ENCODE measurements around the gene USP10. TPM values are rescaled to one million over a fixed set of nuclear protein-coding genes. Genes with fewer than 3 reads are reported as not detected.
"Not testable (repeated sequence)": the region's sequence is repeated elsewhere in the genome, so short reads cannot be mapped to it uniquely, and the experiment has no call there.

The USP10 gene
- total RNA-seq, 1 experiment from 2014 or later, result 41.1 TPM

GRCh38 chr16:84737192-84738011 is 37.6 kb downstream of the USP10 start:
- DNase-seq (ENCODE audit: low read depth, low spot score), result no peak
- in situ Hi-C loops (cut with HindIII; ENCODE audit: low pct_unique_long_range_greater_than_20kb, low sequenced_read_pairs), result no loop called here

DNA sequence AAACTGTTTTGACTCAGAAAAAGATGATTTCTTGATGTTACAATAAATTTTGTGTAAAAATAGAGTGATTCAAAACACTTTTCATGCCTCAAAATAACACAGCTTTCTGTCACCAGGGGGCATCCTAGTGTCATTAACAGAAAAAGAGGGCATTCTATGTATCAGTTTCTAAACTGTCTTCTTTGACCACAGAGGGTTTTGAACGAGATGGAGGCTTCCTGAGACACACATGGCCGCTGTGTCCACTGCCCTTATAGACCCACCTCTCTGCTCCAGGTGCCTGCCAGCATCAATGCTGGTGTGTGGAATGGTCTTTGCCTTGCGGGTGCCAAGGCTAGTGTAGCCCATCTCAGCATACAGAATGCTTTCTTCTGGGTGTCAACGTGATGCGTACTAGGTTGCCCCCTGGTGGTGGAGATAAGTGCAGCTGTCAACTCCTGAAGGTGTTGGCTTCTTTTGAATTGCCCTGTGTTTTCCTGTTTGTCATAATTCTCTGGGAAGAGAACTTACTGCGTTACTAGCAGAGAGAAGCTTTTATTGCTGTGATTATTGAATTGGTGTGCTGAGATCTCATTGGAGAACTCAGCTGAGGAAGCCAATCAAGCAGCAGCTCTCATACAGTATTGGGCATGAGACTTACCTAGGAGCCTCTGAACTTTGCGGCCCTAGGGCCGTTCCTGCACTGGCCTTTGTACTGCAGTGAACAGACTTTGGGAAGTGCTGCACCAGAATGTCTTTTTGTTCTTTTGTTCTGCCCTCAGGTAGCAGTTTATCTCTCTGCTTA is 38.6 kb downstream of the USP10 start:
- in situ Hi-C loops (cut with HindIII; ENCODE audit: low pct_unique_long_range_greater_than_20kb, low sequenced_read_pairs), result no loop called here
- peak; percentile 92 for DNase-seq (ENCODE audit: low read depth, low spot score)

- in situ Hi-C loops (cut with HindIII; ENCODE audit: low pct_unique_long_range_greater_than_20kb, low sequenced_read_pairs), result no loop called here
- no peak for DNase-seq (ENCODE audit: low read depth, low spot score)
Measured at GRCh38 chr16:84739349-84740124, 39.7 kb downstream of the USP10 start.

DNA sequence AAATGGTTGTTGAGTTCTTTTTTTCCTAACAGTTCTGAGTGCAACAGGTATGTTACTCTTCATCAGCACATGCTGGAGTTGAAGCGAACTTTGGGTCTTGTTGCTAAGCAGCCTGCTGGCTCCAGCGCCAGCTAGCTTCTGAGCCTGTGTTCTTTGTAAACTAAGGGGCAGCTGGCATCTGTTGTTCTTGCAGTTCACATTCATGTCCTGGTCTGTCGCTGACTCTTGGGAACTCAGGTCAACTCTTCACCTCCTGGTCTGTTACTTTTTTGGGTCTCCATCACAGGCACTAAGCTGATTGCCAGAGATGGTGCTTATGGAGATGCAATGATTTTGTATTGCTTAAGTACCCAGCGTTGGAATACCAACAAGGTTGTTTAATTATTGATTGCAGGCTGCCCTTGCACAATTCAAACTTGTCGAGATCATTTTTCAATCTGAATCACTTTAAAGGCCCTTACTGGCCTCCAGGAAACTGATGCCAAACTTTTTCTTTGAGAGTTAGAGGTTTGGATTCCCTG is 40.9 kb downstream of the USP10 start:
- DNase-seq (ENCODE audit: low read depth, low spot score), result no peak
- in situ Hi-C loops (cut with HindIII; ENCODE audit: low pct_unique_long_range_greater_than_20kb, low sequenced_read_pairs), result no loop called here

- peak; percentile 32 for DNase-seq (ENCODE audit: low read depth, low spot score)
- in situ Hi-C loops (cut with HindIII; ENCODE audit: low pct_unique_long_range_greater_than_20kb, low sequenced_read_pairs), result no loop called here
Measured at GRCh38 chr16:84741340-84741830, 41.6 kb downstream of the USP10 start.

DNA sequence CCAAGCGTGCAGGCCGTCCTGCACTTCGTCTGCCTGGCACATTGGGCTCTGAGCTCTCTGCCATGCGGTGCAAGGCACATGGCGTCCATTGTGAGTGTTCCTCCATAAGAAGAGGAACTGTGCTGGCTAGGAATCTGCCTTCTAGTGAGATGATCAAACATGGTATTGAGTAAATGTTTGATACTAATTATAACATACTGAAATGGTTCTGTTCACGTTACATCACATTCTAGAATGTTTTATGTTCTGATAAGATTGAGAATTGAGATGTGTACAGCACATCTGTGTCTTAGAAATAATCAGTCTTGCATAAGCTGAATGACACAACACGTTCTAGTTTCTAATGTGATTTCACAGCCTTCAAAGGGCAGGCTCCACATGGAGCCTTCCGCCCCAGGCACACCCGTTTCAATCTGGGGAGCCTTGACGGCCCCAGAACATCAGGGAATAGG is 42.9 kb downstream of the USP10 start:
- in situ Hi-C loops (cut with HindIII; ENCODE audit: low pct_unique_long_range_greater_than_20kb, low sequenced_read_pairs), result no loop called here
- DNase-seq (ENCODE audit: low read depth, low spot score), result no peak

- in situ Hi-C loops (cut with HindIII; ENCODE audit: low pct_unique_long_range_greater_than_20kb, low sequenced_read_pairs), result no loop called here
- DNase-seq (ENCODE audit: low read depth, low spot score), result no peak
Measured at GRCh38 chr16:84746231-84746630, 46.4 kb downstream of the USP10 start.

DNA sequence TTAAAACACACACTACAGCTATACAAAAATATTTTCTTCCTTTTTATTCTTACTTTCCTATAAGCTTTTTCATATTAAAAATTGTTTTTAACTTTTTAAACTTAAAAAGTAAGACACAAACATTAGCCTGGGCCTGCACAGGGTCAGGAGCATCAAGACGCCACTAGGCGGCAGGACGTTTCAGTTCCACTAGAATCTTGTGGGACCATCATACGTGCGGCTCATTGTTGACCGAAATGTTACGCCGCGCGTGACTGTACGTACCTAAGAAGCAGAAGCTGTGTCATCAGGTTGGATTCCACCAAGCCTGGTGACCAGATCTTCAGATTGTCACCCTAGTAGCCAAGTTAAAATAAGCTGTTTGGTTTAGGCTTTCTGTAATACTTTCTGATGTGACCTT is 47.1 kb downstream of the USP10 start:
- DNase-seq (ENCODE audit: low read depth, low spot score), result peak; percentile 74
- in situ Hi-C loops (cut with HindIII; ENCODE audit: low pct_unique_long_range_greater_than_20kb, low sequenced_read_pairs), result no loop called here

DNA sequence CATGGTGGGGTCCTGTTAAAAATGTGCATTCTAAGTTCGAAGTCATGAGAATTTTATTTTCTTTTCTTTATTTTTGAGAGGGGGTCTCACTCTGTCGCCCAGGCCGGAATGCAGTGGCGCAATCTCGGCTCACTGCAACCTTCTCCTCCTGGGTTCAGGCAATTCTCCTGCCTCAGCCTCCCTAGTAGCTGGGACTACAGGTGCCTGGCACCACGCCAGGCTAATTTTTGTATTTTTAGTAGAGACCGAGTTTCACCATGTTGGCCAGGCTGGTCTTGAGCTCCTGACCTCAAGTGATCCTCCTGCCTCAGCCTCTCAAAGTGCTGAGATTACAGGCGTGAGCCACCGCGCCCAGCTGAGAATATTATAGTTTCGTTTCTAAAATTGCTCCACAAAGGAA is 48.4 kb downstream of the USP10 start:
- in situ Hi-C loops (cut with HindIII; ENCODE audit: low pct_unique_long_range_greater_than_20kb, low sequenced_read_pairs); DNase-seq (ENCODE audit: low read depth, low spot score): not testable (repeated sequence)

DNA sequence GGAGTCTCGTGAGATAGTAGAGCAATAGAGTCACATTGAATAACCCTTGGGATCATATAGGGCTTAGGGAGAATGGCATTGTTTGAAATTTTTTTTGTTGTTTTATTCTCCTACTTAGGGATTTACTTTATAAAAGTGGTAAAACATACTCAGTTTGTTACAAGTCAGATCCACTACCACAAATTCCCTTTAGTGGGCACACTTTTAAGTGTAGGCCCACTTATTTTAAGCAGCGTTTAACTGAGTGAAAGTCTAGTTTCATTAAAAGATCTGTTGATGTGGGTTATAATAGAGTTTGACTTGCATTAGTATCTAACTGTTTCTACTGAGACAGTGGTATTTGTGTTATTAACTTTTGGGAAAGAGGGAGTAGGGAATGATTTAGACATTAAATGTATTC is 49.3 kb downstream of the USP10 start:
- in situ Hi-C loops (cut with HindIII; ENCODE audit: low pct_unique_long_range_greater_than_20kb, low sequenced_read_pairs), result no loop called here
- no peak for DNase-seq (ENCODE audit: low read depth, low spot score)

GRCh38 chr16:84749815-84750214 is 50.0 kb downstream of the USP10 start:
- peak; percentile 91 for DNase-seq (ENCODE audit: low read depth, low spot score)
- in situ Hi-C loops (cut with HindIII; ENCODE audit: low pct_unique_long_range_greater_than_20kb, low sequenced_read_pairs), result loop anchor here (10.0 kb wide), 1 partner anchor 225 kb away; no protein-coding TSS in a partner anchor

DNA sequence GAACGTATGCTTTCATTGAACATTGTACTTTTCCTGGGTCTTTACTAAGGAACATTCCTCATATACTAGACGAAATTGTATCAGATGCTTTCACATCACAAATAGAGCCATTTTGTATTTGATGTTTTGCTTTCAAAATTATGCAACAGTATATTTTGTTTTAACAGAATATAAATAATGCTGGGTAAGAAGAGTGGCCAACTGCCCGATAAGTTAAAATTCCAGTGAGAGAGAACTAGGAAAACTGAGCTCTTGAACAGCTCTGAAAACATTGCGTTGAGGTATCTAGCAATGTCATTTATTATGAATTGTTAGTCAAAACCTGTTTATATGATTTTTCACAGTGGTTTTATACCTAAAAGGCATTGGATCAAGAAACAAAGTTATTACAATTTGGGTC is 50.8 kb downstream of the USP10 start:
- no peak for DNase-seq (ENCODE audit: low read depth, low spot score)
- in situ Hi-C loops (cut with HindIII; ENCODE audit: low pct_unique_long_range_greater_than_20kb, low sequenced_read_pairs), result loop anchor here (10.0 kb wide), 1 partner anchor 224 kb away; no protein-coding TSS in a partner anchor

GRCh38 chr16:84751241-84751640 is 51.4 kb downstream of the USP10 start:
- no peak for DNase-seq (ENCODE audit: low read depth, low spot score)
- in situ Hi-C loops (cut with HindIII; ENCODE audit: low pct_unique_long_range_greater_than_20kb, low sequenced_read_pairs), result loop anchor here (10.0 kb wide), 1 partner anchor 224 kb away; no protein-coding TSS in a partner anchor

- in situ Hi-C loops (cut with HindIII; ENCODE audit: low pct_unique_long_range_greater_than_20kb, low sequenced_read_pairs), result loop anchor here (10.0 kb wide), 1 partner anchor 223 kb away; no protein-coding TSS in a partner anchor
- DNase-seq (ENCODE audit: low read depth, low spot score), result no peak
Measured at GRCh38 chr16:84751947-84752346, 52.1 kb downstream of the USP10 start.

DNA sequence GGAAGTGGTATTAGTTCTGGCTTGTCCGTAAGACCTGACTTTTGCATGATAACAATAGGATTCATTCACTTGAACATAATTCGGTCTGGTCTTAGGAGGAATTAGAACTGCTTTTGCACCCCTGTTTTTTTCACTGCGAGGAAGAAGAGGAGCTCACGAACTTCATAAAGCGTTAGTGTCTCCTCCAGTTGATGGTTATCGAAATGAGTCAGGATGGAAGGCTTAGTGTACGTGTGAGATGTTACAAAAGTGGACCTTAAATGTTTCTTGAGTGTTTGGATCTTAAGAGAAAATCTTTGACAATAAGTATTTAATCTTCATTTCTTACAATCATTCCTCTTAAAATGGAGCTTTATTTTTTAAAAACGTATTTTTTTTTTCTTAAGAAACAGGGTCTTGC is 52.8 kb downstream of the USP10 start:
- in situ Hi-C loops (cut with HindIII; ENCODE audit: low pct_unique_long_range_greater_than_20kb, low sequenced_read_pairs), result loop anchor here (10.0 kb wide), 1 partner anchor 222 kb away; no protein-coding TSS in a partner anchor
- DNase-seq (ENCODE audit: low read depth, low spot score), result no peak

- no peak for DNase-seq (ENCODE audit: low read depth, low spot score)
- in situ Hi-C loops (cut with HindIII; ENCODE audit: low pct_unique_long_range_greater_than_20kb, low sequenced_read_pairs), result loop anchor here (10.0 kb wide), 1 partner anchor 221 kb away; no protein-coding TSS in a partner anchor
Measured at GRCh38 chr16:84753412-84754326, 53.9 kb downstream of the USP10 start.

All from SK-MEL-5 (cell line).